Right lobe of liver (tissue), 4 donors: ENCODE measurements around the gene LDLRAD3.

Source experiments
- POLR2A ChIP-seq: fragments of 450-650 bp; IDR thresholded peaks from one replicate; pipeline ENCODE4 v1.6.1; 2017; ENCODE audit warnings: antibody characterized with exemption, mild to moderate bottlenecking
- TF ChIP-seq, protein P1 (sequence below), 4 donors: fragments of 200-600 bp in 3 of 4; fragments of 450-650 bp in 1 of 4; IDR thresholded peaks; one replicate each; pipeline versions ENCODE4 v1.5.1 to v1.8.0; 2016 to 2022; ENCODE audit warnings: antibody characterized with exemption in 4 of 4, mild to moderate bottlenecking in 2 of 4
- donor health status: DM: no; HTN: no; CAD: no.
- donor health status: DM: no; HTN: no; CAD: no.
- donor health status: DM: no; HTN: yes; CAD: no.

DNA sequence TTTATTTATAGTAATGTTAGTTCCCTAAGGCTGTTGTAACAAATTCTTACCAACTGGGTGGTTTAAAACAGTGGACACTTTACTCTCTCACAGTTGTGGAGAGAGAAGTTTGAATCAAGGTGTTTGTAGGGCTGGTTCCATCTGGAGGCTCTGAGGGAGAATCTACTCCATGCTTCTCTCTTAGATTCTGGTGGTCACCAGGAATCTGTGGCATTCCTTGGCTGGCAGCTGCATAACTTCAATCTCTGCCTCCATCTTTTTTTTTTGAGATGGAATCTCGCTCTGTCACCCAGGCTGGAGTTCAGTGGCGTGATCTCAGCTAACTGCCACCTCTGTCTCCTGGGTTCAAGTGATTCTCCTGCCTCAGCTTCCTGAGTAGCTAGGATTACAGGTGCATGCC lies 46.3 kb downstream of the LDLRAD3 start:
- TF ChIP-seq, protein P1, sequence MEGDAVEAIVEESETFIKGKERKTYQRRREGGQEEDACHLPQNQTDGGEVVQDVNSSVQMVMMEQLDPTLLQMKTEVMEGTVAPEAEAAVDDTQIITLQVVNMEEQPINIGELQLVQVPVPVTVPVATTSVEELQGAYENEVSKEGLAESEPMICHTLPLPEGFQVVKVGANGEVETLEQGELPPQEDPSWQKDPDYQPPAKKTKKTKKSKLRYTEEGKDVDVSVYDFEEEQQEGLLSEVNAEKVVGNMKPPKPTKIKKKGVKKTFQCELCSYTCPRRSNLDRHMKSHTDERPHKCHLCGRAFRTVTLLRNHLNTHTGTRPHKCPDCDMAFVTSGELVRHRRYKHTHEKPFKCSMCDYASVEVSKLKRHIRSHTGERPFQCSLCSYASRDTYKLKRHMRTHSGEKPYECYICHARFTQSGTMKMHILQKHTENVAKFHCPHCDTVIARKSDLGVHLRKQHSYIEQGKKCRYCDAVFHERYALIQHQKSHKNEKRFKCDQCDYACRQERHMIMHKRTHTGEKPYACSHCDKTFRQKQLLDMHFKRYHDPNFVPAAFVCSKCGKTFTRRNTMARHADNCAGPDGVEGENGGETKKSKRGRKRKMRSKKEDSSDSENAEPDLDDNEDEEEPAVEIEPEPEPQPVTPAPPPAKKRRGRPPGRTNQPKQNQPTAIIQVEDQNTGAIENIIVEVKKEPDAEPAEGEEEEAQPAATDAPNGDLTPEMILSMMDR (IDR thresholded peaks at IDR 0.05): no peak
- TF ChIP-seq POLR2A: no peak
